Transverse colon (tissue), 4 donors: ENCODE results near the gene TRIB2. TPM values are rescaled to one million over a fixed set of nuclear protein-coding genes. Genes with fewer than 3 reads are reported as not detected.
A peak's percentile ranks its signal among the peaks of the same experiment; 100 is the strongest.

Experiments used
- DNase-seq: peaks from one replicate; pipeline ENCODE4 v3.0.0-alpha.2; 2019
- H3K27ac ChIP-seq, 4 donors: fragments of 200-600 bp; sonication (generic); 2 replicates each; pipeline ENCODE4 v1.5.1; 2016 to 2018; ENCODE audit warnings: inconsistent platforms in 4 of 4
- H3K27me3 ChIP-seq: fragments of 200-600 bp; sonication (generic); 2 replicates; pipeline ENCODE4 v1.5.1; 2017; ENCODE audit warnings: inconsistent platforms
- H3K36me3 ChIP-seq, 4 donors: fragments of 200-600 bp; sonication (generic); 2 replicates each; pipeline ENCODE4 v1.5.1; 2017 to 2019; ENCODE audit warnings: inconsistent platforms in 4 of 4
- H3K4me1 ChIP-seq, 4 donors: fragments of 200-600 bp; sonication (generic); 2 replicates each; pipeline ENCODE4 v1.5.1; 2017 to 2020; ENCODE audit warnings: inconsistent platforms in 4 of 4
- H3K4me3 ChIP-seq, 4 donors: fragments of 200-600 bp; sonication (generic); 1 replicate in 1 of 4; 2 replicates in 3 of 4; pipeline versions ENCODE4 v1.5.1 to v1.6.1; 2017 to 2019; ENCODE audit warnings: inconsistent platforms in 4 of 4
- H3K9me3 ChIP-seq, 2 donors: fragments of 200-600 bp; sonication (generic); 2 replicates each; pipeline ENCODE4 v1.5.1; 2017 to 2019; ENCODE audit warnings: inconsistent platforms in 2 of 2
- EP300 ChIP-seq: sonication (generic); formaldehyde crosslinking; IDR thresholded peaks from one replicate; pipeline ENCODE4 v1.6.1; 2017; ENCODE audit warnings: antibody characterized with exemption, low read depth
- POLR2A ChIP-seq: fragments of 450-650 bp; IDR thresholded peaks from one replicate; pipeline ENCODE4 v1.6.1; 2016; ENCODE audit warnings: antibody characterized with exemption, mild to moderate bottlenecking, moderate library complexity
- POLR2AphosphoS5 ChIP-seq, 3 donors: sonication (generic); formaldehyde crosslinking; IDR thresholded peaks; one replicate each; pipeline ENCODE4 v1.6.1; 2016; ENCODE audit warnings: antibody characterized with exemption in 3 of 3
- WGBS, 2 donors: methylation state at CpG; one replicate each; pipeline ENCODE4 v1.1.5; 2018; ENCODE audit warnings: low coverage in 1 of 2; 5-methylcytosine and 5-hydroxymethylcytosine counted together
- in situ Hi-C, 4 donors: fragments of 200-750 bp; cut with MboI; loops; one replicate each; pipeline versions ENCODE4 v1.15.0 to v1.15.1; 2017; ENCODE audit warnings: low sequenced_read_pairs in 3 of 4, low pct_ligation_motif_present in 1 of 4, low pct_unique_long_range_greater_than_20kb in 1 of 4
- intact Hi-C: fragments of 100-400 bp; cut with DNase I; formaldehyde crosslinking; loops from one replicate; pipeline ENCODE4 v1.15.1; 2023; ENCODE audit warnings: low total_unique reads
- small RNA-seq, 4 donors: library from RNA; depleted of rRNA; stranded (forward); fragments of <200 nt; gene quantifications; one replicate each; pipeline ENCODE3, GENCODE V24; 2016
- total RNA-seq, 4 donors: library from RNA; depleted of rRNA; stranded (reverse); fragments of >200 nt; gene quantifications; one replicate each; pipeline ENCODE4 v1.1.0, GENCODE V29; 2016
- TF ChIP-seq, protein P1 (sequence below), 5 experiments: fragments of 200-600 bp in 3 of 5; fragments of 450-650 bp in 2 of 5; sonication (generic) in 3 of 5; IDR thresholded peaks; 1 replicate in 2 of 5; 2 replicates in 3 of 5; pipeline ENCODE4 v1.5.1; 2016 to 2017; ENCODE audit warnings: antibody characterized with exemption in 5 of 5, inconsistent platforms in 3 of 5, mild to moderate bottlenecking in 2 of 5, moderate library complexity in 1 of 5

TRIB2 gene
- total RNA-seq, 4 donors from 2014 or later: 14.2 to 109 (median 36.1) TPM

DNA sequence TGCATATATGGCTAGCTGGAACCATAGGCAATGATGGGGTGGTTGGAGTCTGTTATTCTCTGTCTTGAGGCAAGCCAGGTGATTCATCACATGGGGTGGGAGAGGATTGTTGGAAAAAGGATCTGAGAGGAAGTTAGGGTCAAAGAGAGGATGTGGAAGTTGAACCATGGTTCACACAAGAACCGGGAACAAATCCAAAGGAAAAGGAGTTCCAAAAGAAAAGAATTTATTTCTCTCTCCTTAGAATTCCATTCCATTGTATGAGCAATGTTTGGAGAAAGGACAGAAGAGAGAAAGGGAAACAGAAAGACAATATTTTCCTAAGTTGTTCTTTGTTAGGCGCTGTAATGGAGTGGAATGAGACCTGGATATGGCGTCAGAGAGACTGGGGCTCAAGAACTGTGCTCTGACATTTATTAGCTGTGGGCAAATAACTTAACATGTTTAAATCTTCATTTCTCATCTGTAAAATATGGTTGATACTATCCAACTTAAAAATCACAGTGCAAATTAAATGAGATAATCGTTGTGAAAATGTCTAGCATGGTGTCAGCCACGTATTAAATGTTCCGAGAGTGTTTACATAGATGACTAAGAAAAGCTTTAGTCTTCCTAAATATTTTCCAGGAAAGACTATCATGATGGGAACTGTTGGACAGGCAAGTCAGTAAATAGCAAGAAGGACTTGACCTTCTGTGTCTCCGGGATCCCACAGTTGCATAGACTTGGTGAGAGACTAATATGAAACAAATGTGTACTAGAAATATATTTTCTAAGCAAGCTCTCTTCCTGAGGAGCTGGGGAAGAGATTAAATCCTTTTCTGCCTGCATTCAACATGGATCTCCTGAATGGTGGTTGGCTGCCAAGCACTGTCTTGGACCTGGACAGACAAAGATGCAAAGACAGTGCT, 71.4 kb downstream of the TRIB2 start:
- in situ Hi-C loops: no loop called here
- WGBS, 2 donors: 44 to 61% methylated on average over 7 of the region's 7 CpGs

DNA sequence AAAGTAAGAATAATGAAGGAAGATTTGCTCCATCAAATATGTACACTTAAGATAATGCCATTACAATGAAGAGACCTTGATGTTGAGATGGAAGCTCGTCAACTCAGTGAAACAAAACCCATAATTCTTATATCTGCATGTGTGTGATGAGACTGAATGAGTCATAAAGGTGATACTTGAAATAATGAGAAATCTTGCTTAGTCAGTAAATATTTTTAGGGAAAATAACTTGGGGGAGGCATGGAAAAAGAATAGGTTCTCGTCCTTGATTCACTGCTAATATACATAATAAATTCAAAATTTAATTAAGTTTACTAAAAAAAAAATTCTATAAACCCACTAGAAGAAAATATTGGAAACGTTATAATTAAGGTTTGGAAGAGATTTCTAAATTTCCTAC, 75.2 kb downstream of the TRIB2 start:
- DNase-seq: no peak
- no peak overlapping the region for H3K27ac ChIP-seq
- no peaks in the 10 kb centered on the region for H3K27me3 ChIP-seq
- intact Hi-C loops (no loop called here), in situ Hi-C loops (no loop called here)
- no peaks in the 10 kb centered on the region for H3K36me3 ChIP-seq
- H3K4me3 ChIP-seq: no peak overlapping the region
- 81 to 91% methylated on average over 3 of the region's 3 CpGs for WGBS, 2 donors
- no peaks in the 10 kb centered on the region for H3K9me3 ChIP-seq
- TF ChIP-seq, protein P1, sequence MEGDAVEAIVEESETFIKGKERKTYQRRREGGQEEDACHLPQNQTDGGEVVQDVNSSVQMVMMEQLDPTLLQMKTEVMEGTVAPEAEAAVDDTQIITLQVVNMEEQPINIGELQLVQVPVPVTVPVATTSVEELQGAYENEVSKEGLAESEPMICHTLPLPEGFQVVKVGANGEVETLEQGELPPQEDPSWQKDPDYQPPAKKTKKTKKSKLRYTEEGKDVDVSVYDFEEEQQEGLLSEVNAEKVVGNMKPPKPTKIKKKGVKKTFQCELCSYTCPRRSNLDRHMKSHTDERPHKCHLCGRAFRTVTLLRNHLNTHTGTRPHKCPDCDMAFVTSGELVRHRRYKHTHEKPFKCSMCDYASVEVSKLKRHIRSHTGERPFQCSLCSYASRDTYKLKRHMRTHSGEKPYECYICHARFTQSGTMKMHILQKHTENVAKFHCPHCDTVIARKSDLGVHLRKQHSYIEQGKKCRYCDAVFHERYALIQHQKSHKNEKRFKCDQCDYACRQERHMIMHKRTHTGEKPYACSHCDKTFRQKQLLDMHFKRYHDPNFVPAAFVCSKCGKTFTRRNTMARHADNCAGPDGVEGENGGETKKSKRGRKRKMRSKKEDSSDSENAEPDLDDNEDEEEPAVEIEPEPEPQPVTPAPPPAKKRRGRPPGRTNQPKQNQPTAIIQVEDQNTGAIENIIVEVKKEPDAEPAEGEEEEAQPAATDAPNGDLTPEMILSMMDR (IDR thresholded peaks at IDR 0.05): no peak
- TF ChIP-seq EP300: no peak
- TF ChIP-seq POLR2A: no peak
- TF ChIP-seq POLR2AphosphoS5 (IDR thresholded peaks at IDR 0.05): no peak
- no peaks in the 10 kb centered on the region for H3K4me1 ChIP-seq

More for the DNA sequence above, 71.4 kb downstream of the TRIB2 start:
- no peaks in the 10 kb centered on the region for H3K27me3 ChIP-seq
- H3K27ac ChIP-seq: peak overlapping the region; percentile 50 to 71 (median 58)
- intact Hi-C loops: no loop called here
- no peak overlapping the region for H3K4me3 ChIP-seq
- DNase-seq: no peak
- H3K9me3 ChIP-seq: no peaks in the 10 kb centered on the region
- no peaks in the 10 kb centered on the region for H3K4me1 ChIP-seq
- H3K36me3 ChIP-seq: no peaks in the 10 kb centered on the region
- TF ChIP-seq EP300 (peak; percentile 72), POLR2A (no peak), POLR2AphosphoS5 (IDR thresholded peaks at IDR 0.05) (peak; percentile 55 to 75 (median 74))
- TF ChIP-seq, protein P1 (IDR thresholded peaks at IDR 0.05): no peak

Small RNA genes lying within 50 kb of the gene (small RNA-seq; reads per million reads assigned to genes)
- gene MIR3125: 0 reads per million in 4 donors
